Prostate gland (tissue), 2 donors: ENCODE results near the gene SETMAR.

Source experiments
- CTCF ChIP-seq, 4 experiments: fragments of 200-600 bp in 2 of 4; fragments of 450-650 bp in 2 of 4; sonication (generic) in 2 of 4; IDR thresholded peaks; 1 replicate in 3 of 4; 2 replicates in 1 of 4; pipeline ENCODE4 v1.5.1; 2016 to 2019; ENCODE audit warnings: antibody characterized with exemption in 4 of 4, mild to moderate bottlenecking in 2 of 4, moderate library complexity in 2 of 4
- POLR2A ChIP-seq: fragments of 450-650 bp; IDR thresholded peaks from one replicate; pipeline ENCODE4 v1.6.1; 2016; ENCODE audit warnings: antibody characterized with exemption, mild to moderate bottlenecking
- POLR2AphosphoS5 ChIP-seq: sonication (generic); formaldehyde crosslinking; IDR thresholded peaks from one replicate; pipeline ENCODE4 v1.6.1; 2017; ENCODE audit warnings: antibody characterized with exemption

- TF ChIP-seq CTCF (IDR thresholded peaks at IDR 0.05) (no peak), POLR2A (no peak), POLR2AphosphoS5 (no peak)
Measured at GRCh38 chr3:4292301-4292700, 10.9 kb upstream of the SETMAR start.
